ENCODE results near the gene TMEM242.

DNA sequence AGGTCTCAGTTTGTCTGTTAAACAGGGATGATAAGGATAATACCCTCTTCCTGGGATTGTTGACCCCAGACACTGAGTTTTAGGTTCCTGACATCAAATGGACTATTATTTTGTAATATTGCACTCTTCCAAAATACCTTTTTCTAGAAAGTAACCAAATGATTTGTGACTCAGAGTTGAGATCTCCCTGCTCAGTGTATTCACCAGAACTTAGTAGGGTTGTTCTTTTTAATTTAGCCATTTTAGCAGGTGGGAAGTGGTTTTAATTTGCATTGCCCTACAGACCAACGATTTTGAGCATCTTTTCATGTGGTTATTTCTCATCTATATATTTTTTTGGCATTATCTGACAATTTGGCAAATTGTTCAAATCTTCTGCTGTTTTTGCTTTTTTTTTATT, 75.1 kb downstream of the TMEM242 start:
- TF ChIP-seq CTCF (IDR thresholded peaks at IDR 0.05) (no peak), EZH2 (IDR thresholded peaks at IDR 0.05; ENCODE audit: borderline replicate concordance, insufficient read depth, low read depth, low read length, poor library complexity, severe bottlenecking) (no peak)
